ENCODE results near the gene IL27RA.

The IL27RA gene

DNA sequence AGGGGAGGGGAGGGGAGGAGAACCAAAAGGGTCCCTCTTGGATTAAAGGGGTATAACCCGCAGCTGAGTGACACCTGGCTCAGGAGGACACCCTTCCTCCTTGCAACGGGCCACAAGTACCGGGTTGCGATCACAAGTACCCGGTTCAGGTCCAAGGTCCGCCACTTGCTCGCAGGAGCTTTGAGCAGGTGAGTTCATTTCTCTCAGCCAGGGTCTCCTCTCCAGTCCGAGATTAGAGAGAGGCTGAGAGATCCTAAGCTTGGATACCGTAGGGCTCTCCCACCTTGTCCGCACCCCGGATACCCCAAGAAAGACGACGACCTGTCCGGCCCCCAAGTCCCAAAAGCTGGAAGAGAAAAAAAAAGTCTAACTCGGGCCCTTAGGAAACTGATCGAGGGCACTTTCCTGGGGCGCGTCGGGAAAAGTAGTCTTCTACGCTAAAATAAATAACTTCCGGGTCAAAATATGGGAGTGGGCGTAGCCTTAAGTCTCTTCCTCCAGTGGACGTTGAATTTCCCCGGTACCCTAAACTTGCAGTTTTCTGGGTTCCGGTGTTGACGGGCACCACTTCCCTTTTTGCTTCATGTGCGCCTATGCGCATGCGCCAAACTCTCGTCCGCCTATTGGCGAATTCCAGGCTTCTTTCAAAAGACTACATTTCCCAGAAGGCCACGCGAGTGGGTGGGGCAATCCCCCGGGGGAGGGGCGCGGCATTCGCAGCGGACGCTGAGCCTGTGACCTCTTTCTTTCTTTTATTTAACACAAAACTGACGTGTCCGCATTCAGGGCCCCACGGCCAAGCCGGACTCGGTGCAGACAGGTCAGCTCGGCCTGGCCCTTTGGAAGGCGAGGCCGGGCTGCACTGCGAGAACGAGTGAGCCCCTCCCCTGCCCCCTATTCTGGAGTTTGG lies 49.6 kb downstream of the IL27RA start (continued):
- TF ChIP-seq, protein P1, sequence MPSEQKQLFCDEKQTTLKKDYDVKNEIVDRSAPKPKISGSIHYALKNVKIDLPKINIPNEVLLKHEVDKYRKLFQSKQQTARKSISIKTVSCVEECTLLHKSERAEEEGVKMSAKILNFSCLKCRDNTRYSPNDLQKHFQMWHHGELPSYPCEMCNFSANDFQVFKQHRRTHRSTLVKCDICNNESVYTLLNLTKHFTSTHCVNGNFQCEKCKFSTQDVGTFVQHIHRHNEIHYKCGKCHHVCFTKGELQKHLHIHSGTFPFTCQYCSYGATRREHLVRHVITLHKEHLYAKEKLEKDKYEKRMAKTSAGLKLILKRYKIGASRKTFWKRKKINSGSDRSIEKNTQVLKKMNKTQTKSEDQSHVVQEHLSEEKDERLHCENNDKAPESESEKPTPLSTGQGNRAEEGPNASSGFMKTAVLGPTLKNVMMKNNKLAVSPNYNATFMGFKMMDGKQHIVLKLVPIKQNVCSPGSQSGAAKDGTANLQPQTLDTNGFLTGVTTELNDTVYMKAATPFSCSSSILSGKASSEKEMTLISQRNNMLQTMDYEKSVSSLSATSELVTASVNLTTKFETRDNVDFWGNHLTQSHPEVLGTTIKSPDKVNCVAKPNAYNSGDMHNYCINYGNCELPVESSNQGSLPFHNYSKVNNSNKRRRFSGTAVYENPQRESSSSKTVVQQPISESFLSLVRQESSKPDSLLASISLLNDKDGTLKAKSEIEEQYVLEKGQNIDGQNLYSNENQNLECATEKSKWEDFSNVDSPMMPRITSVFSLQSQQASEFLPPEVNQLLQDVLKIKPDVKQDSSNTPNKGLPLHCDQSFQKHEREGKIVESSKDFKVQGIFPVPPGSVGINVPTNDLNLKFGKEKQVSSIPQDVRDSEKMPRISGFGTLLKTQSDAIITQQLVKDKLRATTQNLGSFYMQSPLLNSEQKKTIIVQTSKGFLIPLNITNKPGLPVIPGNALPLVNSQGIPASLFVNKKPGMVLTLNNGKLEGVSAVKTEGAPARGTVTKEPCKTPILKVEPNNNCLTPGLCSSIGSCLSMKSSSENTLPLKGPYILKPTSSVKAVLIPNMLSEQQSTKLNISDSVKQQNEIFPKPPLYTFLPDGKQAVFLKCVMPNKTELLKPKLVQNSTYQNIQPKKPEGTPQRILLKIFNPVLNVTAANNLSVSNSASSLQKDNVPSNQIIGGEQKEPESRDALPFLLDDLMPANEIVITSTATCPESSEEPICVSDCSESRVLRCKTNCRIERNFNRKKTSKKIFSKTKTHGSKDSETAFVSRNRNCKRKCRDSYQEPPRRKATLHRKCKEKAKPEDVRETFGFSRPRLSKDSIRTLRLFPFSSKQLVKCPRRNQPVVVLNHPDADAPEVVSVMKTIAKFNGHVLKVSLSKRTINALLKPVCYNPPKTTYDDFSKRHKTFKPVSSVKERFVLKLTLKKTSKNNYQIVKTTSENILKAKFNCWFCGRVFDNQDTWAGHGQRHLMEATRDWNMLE (tag by site-specific recombination; conservative IDR thresholded peaks at IDR 0.05; ENCODE audit: low read depth) = peak; percentile 93
- peak; percentile 77 for TF ChIP-seq ZXDB (tag by site-specific recombination; IDR thresholded peaks at IDR 0.05)
- peak; percentile 98 for TF ChIP-seq KLF9 (tag by site-specific recombination; IDR thresholded peaks at IDR 0.05; ENCODE audit: low read depth)
- TF ChIP-seq ZBTB8A (tag by site-specific recombination; IDR thresholded peaks at IDR 0.05) = peak; percentile 75
- no peak for TF ChIP-seq ZNF138 (tag by site-specific recombination; IDR thresholded peaks at IDR 0.05; ENCODE audit: borderline replicate concordance)
- peak; percentile 8 for TF ChIP-seq ZBTB26 (tag by site-specific recombination; optimal IDR thresholded peaks at IDR 0.05)
- no peak for TF ChIP-seq INSM2 (tag by site-specific recombination; IDR thresholded peaks at IDR 0.05)

DNA sequence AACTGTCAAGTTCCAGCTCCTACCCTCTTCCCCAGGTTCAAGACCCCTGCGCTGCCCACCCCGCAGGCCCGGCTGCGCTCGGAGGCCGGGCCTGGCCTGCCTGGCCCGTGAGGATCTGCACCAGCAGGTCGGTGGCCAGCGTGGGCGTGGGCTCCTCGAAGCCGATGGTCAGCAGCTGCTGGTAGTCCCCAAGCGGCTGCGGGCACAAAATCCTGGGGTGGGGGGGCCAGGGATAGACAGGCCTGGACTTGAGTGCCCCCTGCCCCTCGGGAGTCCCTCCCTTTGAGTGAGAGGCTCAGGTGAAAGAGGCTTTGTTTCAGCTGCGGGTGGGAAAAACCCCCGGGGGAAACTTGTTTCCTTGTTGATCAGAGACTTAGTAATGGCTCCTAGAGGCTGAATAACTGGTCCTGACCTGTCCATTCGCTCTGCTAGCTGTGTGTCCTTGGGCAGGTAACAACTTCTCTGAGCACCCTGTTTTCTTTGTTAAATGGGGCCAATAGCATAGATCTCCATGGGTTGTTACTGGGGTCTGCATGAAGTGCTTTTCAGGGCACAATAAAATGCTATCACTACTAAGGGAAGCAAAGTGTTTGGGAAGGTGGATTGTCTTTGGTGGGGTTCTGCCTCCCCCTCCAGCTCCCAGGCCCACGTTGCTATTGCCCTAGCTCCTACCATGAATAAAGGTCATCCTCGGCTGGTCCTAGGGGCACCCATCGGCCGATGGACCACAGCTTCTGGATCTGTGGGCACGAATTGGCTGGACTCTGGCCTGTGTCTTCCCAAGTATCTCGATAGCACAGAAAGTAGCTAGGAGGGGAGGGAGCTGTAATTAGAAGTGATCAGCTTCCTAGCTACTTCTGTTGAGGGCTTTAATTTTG lies 50.5 kb downstream of the IL27RA start:
- Histone ChIP-seq H3K4me1 (ENCODE audit: control insufficient read depth, insufficient read depth, low read length) (no peaks in the 10 kb centered on the region; the same call in 1 of the 2 replicates), H3K27ac (ENCODE audit: extremely low read depth, low read depth, low read length) (no peak overlapping the region; the same call in 1 of the 2 replicates), H3K9me3 (ENCODE audit: control insufficient read depth, insufficient read depth, low read depth, low read length) (no peaks in the 10 kb centered on the region), H3K36me3 (ENCODE audit: control insufficient read depth in 2 of 2, insufficient read depth in 1 of 2, low read length in 2 of 2) (no peaks in the 10 kb centered on the region; a peak in 1 of 3 replicates), H3K4me3 (ENCODE audit: low read depth, low read length) (peak overlapping the region; percentile 72)
- CTCF ChIA-PET = interaction anchor here (0.5 to 2.6 kb wide), 8 partner anchors 9 to 266 kb away, joined by 3 to 15 read pairs (median 4); partner anchors contain the start of genes ASF1B and MISP3
- TF ChIP-seq, protein P2, sequence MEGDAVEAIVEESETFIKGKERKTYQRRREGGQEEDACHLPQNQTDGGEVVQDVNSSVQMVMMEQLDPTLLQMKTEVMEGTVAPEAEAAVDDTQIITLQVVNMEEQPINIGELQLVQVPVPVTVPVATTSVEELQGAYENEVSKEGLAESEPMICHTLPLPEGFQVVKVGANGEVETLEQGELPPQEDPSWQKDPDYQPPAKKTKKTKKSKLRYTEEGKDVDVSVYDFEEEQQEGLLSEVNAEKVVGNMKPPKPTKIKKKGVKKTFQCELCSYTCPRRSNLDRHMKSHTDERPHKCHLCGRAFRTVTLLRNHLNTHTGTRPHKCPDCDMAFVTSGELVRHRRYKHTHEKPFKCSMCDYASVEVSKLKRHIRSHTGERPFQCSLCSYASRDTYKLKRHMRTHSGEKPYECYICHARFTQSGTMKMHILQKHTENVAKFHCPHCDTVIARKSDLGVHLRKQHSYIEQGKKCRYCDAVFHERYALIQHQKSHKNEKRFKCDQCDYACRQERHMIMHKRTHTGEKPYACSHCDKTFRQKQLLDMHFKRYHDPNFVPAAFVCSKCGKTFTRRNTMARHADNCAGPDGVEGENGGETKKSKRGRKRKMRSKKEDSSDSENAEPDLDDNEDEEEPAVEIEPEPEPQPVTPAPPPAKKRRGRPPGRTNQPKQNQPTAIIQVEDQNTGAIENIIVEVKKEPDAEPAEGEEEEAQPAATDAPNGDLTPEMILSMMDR (tag by site-specific recombination; IDR thresholded peaks at IDR 0.05) = 0 out of 2 replicates have a peak, but pooled peaks have one; percentile 12
- TF ChIP-seq ZFP37 (tag by site-specific recombination; IDR thresholded peaks at IDR 0.05) = no peak
- POLR2A ChIA-PET = interaction anchor here (0.6 to 2.0 kb wide), 3 partner anchors 8 to 55 kb away, joined by 3 to 11 read pairs (median 5); partner anchors contain the start of gene ASF1B

All from HEK293 (cell line).